ENCODE results near the gene GLIS1.
"Not testable (repeated sequence)": the region's sequence is repeated elsewhere in the genome, so short reads cannot be mapped to it uniquely, and the experiment has no call there.

- not testable (repeated sequence) for TF ChIP-seq CTCF (IDR thresholded peaks at IDR 0.05; ENCODE audit: insufficient read depth, low read length, poor library complexity, severe bottlenecking); EZH2phosphoT487 (conservative IDR thresholded peaks at IDR 0.05; ENCODE audit: low read length)
Observed at GRCh38 chr1:53555620-53556326, 183.2 kb downstream of the GLIS1 start.
